ENCODE data around the gene LRRC8D.

Gene LRRC8D

DNA sequence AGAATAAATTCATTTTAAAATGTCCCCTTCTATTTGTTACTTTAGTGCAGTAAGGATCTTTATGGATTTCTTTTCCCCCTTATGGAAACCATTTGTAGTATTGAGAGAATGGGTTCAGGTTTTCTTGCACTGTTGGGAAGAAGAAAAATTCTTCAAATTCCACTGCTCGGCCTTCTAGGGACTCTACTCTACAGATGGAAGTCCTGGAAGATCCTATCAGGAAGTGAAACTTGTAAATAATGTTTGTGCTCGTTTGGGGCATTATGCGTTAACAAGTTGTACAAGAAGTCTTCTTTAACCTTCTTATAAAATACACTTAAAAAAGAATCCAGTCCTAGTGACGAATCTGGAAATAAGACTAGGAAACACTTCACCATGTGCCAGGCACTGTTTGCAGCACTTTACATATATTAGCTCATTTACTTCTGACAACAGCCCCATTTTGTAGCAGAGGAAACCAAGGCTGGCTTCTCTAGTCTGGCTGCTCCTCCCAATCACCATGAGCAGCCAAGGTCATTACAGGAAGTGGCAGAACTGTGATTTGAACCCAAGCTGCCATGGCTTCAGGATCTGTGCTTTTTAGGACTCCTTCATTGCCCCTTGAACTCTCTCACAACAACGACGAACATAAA lies 11.8 kb downstream of the LRRC8D start:
- FAIRE-seq, result no peak
- DNase-seq (ENCODE audit: insufficient read length, low spot score), result no peak

DNA sequence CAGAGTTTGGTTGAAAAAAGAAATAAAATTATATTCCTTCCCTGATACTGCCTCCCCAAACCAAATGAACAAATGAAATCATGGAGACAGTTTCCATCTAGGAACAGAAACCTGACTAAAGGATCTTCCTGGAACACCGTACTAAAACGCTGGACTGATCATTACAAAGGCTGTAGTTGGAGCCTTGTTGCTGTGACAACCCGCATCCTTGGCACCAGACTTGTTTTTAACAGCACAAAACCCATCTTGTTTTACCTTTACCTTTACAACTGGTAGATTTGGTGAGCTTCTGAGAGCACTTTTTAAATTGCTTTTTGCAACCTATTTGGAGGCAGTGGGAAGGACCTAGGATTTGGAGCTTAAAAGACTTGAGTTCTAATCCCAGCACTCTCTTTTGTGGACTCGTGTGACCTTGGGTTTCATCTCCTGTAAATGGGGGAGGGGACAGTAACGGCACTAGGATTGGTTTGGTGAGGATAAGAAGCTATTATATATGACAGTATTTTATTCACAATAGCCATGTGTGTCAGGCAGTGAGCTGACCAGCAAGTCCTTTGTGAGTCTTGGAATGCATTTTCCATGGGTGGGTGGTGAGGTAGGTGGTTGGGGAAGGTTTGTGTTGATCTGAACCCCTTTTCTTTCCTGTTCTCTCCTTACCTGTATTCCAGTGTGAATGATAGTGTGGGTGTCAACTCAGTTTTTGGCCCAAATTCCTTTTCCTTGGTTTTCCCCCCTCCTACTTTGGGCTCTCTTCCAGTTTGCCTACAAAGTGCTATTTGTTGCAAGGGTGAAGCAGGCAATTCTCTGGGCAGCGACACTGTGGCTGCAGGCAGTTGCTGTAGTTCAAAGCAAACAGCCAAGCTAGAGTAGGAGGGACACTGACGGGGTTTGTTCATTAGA lies 12.6 kb downstream of the LRRC8D start:
- DNase-seq (ENCODE audit: insufficient read length, low spot score) (no peak), FAIRE-seq (no peak)

DNA sequence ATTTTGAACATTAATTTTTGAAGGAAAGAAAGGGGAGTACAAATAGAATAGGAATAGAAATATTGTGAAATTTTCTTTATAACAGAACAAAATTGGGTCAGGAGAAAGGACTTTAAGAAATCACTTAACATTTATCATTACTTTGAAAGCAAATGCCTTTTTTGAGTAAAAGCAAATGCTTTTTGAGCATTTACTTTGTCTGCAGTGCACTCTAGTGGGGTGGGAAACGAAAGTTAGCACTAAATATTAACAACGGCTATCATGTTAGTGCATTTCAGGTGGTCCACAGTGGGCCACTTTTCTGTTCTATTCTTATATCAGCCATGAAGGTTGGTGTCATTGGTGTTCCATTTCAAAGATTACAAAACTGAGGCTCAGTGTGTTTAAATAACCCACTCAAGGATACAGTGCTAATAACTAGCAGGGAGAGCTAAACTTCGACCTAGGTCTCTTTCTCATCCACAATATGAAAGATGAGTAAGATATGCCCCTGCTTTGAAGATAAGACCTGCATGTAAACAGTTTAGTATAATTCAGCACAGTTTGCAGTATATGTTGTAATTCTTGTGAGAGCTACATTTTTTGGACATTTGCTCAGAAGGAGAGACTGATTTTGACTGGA lies 13.4 kb downstream of the LRRC8D start:
- DNase-seq (ENCODE audit: insufficient read length, low spot score) (no peak), FAIRE-seq (no peak)

DNA sequence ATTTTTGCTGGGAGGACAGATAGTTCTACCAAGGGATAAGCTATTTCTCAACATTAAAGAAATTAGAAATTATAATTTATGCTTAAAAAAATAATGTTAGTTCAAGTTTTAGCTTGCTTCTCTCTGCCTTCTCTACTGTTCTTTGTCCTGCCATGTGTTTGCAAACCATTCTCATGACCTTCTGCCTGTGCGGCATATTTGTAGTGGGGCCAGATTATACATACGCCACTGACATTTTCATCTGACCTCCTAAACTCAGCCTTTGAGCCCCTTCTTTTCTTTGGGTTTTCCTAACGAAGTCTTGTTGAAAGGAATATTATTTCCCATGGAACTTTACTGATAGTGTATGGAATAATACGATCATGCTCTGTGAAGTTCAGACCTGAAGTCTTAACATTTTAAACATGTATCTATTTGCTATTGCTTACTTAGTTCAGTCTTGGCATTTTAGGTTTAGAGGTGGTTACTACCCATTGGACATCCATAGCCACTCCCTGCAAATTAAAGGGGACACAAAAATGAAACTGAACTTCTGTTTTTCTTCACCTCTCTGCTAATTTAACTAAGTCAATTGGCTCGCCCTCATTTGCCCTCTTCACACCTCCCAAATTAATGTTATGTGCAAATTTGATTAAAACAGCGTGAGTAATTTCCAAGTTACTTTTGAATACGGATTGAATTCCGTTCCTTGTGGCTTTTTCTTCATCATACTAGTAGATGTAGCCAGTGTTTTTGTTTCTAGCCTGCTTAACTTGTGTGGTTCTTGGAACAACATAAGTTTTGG lies 15.6 kb downstream of the LRRC8D start:
- DNase-seq (ENCODE audit: insufficient read length, low spot score), result no peak
- no peak for FAIRE-seq

DNA sequence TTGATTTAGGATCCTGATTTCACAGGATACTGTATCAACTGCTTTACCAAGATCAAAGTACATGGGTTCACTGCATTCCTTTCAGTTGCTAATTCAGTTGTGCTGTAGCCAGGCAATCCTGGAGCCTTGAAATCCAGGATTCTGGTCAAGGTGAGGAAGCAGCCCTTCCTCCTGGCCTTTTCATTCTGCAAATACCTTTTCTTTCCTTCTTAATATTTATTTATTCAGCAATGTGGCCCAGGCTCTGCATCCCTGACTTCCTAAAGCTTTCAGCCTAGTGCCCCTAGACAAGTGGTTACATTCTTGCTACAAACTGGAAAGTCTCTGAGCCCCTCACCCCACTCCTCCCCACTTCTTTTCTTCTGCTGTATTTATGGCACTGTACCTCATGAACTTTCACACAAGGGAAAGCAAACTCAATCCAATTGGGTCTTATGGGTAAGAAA lies 16.2 kb downstream of the LRRC8D start:
- DNase-seq (ENCODE audit: insufficient read length, low spot score) (no peak), FAIRE-seq (no peak)

DNA sequence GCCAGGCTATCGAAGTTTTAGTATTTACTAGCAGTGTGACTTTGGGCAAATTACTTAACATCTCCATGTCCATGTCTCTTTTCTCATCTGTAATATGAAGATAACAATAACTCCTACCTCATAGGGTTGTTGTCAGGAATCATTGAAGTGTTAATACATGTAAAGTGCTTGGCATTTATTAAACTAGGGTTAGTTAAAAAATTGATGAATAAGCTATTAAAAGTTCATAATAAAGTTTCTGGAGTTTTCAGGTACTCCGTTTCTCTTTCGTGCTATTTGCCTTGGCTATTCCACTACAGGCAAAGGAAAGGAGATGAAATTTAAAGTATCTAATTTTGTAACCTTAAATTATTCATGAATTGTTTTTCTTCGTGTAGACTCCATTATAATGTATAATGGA lies 16.7 kb downstream of the LRRC8D start:
- no peak for DNase-seq (ENCODE audit: insufficient read length, low spot score)
- FAIRE-seq, result no peak

DNA sequence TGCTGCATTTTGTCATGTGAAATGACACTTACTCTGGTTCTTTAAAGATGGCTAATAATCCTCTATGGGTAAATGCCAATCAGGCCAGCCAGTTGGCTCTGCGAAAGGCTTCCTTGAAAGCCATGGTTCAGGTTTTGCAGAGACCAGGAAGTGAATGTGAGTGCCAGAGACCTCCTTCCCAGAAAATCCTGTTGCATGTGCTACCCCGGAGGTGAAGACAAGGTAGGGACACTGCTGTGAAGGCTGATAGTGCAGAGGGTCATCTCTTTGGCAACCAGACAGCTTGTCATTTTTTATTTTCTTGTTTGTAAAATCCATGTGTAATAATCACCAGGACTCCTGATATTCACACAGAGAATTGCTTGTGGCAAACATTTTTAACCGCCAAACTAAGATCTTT lies 18.7 kb downstream of the LRRC8D start:
- DNase-seq (ENCODE audit: insufficient read length, low spot score) (no peak), FAIRE-seq (no peak)

DNA sequence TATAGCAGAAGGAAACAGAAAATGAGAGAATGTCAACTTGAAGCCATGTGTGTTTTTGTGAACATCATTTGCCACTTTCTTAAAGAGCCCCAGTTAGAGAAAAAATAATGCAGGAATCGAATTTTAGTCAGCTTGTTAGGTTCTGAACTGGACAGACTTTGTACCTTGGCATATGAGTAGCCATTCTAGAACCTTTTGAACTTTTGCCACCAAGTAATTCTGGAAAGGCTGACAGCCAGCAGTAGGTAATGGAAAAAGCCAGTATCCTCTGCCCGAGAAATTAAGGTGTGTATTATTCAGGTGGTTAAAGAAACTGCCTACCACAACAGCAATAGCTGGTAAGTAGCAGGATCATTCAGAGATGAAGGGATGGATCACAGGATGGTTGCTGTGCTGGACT lies 20.7 kb downstream of the LRRC8D start:
- FAIRE-seq (no peak), DNase-seq (ENCODE audit: insufficient read length, low spot score) (no peak)

DNA sequence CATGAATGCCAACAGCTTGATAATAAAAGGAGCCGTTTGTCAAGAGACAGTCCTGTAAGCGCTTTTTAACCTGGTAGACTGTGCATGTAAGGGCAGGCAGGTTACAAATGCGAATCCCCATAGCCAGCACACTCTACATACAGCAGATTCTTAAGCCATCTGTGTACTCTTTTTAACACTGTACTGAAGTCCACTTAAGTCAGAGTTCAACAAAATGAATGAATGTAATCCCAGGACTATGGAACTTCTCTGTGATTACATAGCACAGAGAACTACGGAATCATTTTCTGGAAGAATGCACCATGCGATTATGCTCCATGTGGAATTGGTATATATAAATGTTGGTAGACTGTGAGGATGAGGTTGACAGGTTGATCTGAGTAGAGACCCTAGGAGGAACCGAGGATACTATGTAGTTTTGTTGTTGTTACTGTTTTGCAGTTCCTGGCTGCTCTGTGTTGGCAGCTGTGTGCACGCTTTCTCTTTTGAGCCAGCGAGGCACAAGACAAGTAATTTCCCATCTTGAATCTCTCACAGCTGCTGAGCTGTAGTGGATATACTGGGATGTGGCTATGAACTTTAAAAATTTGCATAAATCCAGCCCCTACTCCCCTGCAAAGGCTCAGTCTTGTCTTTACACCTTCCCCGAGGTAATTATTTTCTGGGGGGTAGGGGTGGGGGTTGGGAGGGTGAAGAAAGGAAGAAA lies 21.9 kb downstream of the LRRC8D start:
- no peak for DNase-seq (ENCODE audit: insufficient read length, low spot score)
- FAIRE-seq, result no peak

DNA sequence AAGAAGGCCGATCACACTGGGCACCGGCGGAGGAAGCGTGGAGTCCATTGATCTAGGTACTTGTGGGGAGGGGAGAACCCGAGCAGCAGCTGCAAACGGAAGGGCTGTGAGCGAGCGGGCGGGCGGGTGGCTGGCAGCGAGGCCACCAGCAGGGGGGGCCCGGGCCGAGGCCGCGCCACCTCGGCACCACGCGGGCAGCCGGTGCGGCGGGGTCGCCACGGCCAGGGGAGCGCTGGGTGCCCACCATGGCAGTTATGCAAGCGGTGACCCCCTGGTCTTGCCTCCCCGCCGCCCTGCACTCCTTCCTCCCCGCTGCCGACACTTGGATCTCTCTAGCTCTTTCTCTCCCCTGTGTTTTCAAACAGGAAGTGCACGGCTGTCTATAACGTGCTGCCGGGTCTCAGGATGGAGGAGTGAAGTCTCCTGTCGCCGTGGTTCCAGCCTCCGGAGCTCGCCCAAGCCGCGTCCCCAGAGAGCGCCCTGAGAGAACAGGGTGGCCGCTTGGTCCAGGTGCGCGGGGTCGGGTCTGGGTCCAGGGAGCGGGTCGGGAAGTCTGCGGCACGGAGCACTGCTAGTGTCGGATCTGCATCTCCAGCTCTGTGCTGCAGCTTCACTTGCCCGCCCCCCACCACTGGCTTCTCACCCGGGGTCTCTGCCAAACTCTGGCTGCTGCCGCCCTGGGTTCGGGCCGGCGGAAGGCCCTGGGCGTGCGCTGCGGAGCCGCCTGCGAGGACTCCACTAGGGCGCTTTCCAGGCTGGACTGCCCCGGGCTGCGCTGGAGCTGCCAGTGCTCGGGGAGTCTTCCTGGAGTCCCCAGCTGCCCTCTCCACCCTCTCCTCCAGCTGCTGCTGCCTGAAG lies 22.7 kb downstream of the LRRC8D start:
- DNase-seq (ENCODE audit: insufficient read length, low spot score) (peak; percentile 73), FAIRE-seq (peak; percentile 40)

DNA sequence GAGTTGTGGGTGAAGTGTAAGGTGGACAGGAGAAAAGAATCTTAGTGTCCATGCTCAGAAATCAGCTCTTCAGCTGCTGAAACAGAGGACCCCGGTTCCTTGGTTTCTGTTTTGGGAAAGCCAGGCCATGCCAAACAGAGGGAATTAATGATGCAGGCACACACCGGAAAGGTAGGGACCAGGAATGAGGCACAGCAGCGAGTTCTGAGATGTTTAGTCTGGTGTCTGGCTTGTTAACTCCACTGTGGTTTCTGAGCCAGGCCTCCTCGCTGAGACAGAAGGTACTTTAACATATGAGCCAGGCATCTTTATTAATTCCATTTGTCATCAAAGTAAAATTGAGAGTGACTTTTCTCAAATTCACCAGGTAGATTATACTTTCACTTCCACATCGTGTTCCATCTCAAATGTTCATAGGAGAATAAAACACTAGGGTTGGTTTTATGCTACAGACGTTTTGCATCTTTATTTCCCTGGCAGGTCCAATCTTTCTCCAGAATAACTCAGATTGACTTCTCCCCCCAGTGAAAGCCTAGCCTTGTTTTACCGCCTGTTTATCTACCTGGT lies 23.5 kb downstream of the LRRC8D start:
- DNase-seq (ENCODE audit: insufficient read length, low spot score) (no peak), FAIRE-seq (no peak)

DNA sequence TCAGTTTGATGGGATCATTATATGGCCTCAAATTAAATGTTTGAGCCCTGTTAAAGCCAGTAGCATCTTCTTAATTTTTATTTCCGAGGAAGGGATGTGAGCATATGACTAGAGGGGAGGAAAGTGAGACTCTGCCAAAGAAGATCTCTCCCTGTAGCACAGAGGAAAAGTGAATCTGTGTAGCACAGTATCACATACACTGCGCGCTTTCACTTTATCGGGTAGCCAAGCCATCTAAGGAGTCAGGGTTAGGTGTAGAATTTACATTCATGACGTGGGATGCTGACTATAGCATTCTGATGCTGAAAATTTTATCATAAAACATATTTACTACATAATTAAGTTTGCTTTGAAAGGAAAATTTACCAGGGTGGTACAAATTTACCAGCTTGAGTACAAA lies 24.0 kb downstream of the LRRC8D start:
- no peak for FAIRE-seq

DNA sequence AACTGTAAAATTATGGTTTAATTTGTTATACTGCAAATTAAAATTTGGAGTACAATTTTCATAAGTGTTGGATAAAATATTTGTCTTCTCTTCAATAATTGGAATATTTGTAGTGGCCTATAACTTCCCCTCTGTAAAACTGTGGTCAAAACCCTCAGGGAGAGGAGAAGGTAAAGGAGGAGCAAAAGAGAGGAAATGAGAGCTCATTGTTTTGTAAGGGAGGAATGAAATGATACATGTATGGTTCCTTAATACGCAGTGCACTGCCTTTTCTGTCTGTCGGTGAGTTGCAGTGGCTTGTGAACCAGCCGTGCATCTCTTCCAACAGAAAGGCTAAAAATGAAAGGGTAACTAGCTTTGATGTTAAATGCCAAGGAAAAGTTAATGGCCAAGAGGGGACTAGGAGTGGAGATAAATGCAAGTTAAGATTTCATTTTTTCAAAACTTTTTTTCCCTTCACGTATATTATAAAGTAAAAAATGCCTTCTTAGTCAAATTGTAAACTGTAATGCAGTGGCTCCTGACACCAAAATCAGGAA lies 26.4 kb downstream of the LRRC8D start:
- no peak for DNase-seq (ENCODE audit: insufficient read length, low spot score)
- FAIRE-seq, result no peak

More for the DNA sequence above, 24.0 kb downstream of the LRRC8D start:
- DNase-seq (ENCODE audit: insufficient read length, low spot score), result no peak

DNA sequence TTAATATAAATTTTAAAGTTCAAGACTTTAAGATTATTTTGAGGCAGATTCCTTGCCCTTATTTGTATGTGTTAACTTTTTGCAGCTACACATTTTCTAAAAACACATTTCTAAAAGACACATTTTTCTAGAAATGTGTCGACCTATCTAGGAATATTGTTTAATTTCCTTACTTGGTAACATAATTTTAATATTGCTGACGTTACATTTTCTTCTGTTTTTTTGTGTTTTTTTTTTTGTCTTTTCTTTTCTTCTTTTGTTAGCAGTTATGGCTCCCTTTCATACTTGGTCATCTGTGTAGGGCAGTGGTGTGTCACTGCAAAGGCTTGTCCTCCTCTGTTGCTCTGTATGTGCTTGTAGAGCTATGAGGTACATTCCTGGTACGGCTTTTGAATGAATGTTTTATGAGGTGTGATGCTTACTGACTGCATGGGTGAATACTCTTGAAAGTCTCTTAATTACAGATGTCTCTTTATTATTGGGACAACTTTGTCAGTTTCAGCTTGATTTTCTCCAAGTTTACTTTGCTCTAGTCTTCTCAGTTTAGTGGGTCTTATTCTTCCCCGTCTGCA lies 30.1 kb downstream of the LRRC8D start:
- FAIRE-seq (no peak), DNase-seq (ENCODE audit: insufficient read length, low spot score) (no peak)

DNA sequence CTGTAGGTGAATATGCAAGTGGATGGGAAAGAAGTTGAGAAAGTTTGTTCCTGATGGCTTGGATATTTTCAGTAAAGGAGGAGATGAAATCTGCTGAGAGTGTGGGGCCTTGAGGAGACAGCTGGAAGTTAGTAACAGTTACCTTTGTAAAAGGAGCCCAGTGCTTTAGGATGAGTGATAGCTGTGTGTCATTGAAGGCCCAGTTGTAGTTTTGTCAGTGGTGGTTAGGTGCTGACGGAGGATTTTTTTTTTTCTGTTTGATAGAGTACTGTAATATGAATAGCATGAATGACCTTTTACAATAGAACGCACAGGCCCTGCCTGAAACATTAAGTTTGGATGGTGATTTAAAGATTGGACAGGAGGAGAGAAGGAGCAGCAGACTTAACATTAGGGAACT lies 33.3 kb downstream of the LRRC8D start:
- FAIRE-seq, result no peak
- DNase-seq (ENCODE audit: insufficient read length, low spot score), result no peak

DNA sequence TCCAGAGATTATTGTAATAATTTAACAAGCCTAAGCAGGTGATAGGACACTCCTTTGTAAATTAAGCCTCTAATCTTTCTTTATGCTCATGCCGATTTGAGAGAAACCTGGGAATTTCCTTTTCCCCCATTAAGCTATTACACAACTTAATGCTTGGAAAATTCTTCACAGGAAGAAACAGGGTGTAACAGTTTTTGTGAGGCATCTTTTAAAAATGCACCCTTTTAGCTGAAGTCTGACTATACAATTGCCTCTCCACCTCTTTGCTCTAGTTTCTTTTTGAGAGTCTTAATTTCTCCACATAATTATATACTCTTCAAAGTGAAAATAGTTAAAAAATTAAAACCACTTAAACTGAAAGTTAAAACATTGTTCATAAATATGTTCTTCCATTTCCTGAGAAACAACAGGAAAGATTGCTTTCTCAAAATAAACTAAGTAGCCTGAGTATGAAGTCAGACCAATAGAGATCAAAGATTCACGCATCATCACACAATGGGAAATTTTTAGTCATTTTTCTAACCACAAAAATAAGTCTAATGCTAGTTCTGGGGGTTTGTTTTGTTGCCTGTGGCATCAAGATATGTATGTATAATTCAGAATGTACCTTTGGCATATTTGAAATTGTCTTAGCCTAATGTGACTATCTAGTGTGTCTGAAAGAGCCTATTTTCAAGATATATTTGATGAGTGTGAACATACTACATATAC lies 34.7 kb downstream of the LRRC8D start:
- DNase-seq (ENCODE audit: insufficient read length, low spot score), result no peak
- no peak for FAIRE-seq

DNA sequence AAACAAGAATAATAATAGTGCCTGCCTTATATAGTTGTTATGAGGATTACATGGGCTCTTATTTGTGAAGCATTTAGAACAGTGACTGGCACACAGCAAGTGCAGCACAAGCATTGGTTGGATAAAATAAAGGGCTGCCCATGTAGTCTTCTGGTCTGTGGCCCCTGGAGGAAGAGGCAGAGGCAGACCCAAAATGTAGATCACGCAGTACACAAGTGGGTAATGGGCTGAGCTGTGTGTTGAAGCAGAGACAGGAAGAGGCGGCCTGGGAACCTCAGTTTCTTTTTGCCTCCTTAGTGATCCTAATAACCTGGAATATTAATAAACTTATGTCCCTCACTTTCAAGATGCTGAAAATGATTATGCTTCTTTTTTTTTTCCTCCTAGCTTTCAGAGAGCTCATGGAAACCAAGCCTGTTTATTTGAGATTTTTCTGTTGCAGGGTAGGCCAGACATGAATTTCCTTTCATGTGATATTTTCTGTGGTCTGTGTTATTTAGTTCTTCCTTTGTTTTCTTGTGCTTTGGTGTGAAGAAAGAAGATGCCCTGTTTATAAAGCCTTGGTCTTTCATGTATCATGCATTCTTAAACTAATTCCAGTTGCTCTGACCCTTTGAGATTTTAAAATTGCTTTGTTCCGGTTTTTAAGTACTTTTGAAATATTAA lies 42.5 kb downstream of the LRRC8D start:
- no peak for FAIRE-seq

More for the DNA sequence above, 42.5 kb downstream of the LRRC8D start:
- DNase-seq (ENCODE audit: insufficient read length, low spot score), result no peak
